Measurements from ENCODE around the gene KHDC4. TPM values are rescaled to one million over a fixed set of nuclear protein-coding genes. Genes with fewer than 3 reads are reported as not detected.

The KHDC4 gene
- total RNA-seq (10 to 100 TPM; 17.6 to 30.3 (median 22.0) TPM), polyA plus RNA-seq (10 to 100 TPM; 14.3 to 33.8 TPM)
- long read RNA-seq, donor 1, partial matches to known transcripts, result 0 of 11 reads
- long read RNA-seq, donor 1, other reads (novel, unspliced or antisense), result 7 of 11 reads
- long read RNA-seq, donor 2, transcript KHDC4-203 (14 exons, 2,947 nt), result major isoform, 6 of 11 reads
- long read RNA-seq, donor 2, partial matches to known transcripts, result 2 of 11 reads
- long read RNA-seq, donor 2, other reads (novel, unspliced or antisense), result 3 of 11 reads
- long read RNA-seq, donor 3, transcript KHDC4-203 (14 exons, 2,947 nt), result major isoform, 7 of 22 reads
- long read RNA-seq, donor 3, partial matches to known transcripts, result 8 of 22 reads
- long read RNA-seq, donor 3, other reads (novel, unspliced or antisense), result 7 of 22 reads

DNA sequence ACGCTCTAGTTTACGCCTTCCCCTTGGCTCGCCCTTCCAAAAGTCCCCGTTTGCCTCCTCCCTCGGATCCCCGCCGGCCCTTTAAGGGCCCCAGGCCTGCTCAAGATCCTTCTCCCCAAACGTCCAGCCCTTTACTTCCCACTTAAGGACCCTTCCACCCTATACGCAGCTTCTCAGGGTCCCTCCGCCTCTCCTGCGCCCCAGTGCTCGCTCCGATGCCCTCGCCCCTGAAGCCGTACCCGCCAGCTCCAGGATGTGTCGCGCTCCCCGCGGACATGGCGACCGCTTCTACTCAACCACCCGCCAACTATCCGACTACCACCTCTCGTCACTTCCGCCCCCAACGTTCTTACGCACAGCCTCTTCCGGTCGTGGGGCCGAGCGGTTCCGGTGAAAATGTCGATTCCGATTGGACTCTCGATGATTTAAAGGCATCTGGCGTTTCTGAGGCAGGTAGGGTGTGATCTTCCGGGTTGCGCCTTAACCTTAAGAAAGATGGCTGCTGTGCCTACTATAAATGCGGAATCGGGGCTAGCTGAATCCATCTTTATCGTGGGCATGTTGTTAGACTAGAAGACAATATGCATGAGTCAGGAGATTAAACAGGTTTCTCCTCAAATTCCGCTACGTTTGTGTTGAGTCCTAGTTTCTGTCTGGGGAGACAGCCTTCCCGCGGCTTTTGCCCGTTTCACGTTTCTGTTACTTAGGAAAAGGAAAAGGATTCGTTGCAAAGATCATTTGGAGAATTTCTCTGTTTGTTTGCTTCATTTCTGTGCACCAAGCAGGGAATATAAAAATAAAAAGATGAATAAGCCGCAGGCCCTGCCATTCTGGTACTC is at the start of gene KHDC4:
KHDC4 (minus strand) TSS at position 317 of the 839 bp plus-strand sequence; CDS start at position 277, 40 bp downstream.
- peak; percentile 96 to 99 (median 98) for ATAC-seq
- Histone ChIP-seq H3K9me3 (no peaks in the 10 kb centered on the region), H3K4me3 (peak within 1 kb of the TSS; percentile 53 to 98 (median 78)), H3K27me3 (no peaks in the 10 kb centered on the region), H3K36me3 (peaks cover 0 to 44% (median 21%) of the 10 kb centered on the region in 9 donors), H3K4me1 (peaks cover 29 to 66% (median 57%) of the 10 kb centered on the region in 9 donors), H3K27ac (peak within 1 kb of the TSS; percentile 81 to 97 (median 92))
- 1% methylated on average over 50 of the region's 50 CpGs for WGBS, 2 donors
- DNase-seq, result peak; percentile 92 to 97
- intact Hi-C loops (cut with DNase I), result loop anchor here in 2 of 10 donors (2.0 to 10.0 kb wide), 2 partner anchors 54 to 120 kb away; partner anchors contain the start of genes LAMTOR2 (in 1 of the 2) and UBQLN4 (in 1 of the 2)
- TF ChIP-seq, protein P1, sequence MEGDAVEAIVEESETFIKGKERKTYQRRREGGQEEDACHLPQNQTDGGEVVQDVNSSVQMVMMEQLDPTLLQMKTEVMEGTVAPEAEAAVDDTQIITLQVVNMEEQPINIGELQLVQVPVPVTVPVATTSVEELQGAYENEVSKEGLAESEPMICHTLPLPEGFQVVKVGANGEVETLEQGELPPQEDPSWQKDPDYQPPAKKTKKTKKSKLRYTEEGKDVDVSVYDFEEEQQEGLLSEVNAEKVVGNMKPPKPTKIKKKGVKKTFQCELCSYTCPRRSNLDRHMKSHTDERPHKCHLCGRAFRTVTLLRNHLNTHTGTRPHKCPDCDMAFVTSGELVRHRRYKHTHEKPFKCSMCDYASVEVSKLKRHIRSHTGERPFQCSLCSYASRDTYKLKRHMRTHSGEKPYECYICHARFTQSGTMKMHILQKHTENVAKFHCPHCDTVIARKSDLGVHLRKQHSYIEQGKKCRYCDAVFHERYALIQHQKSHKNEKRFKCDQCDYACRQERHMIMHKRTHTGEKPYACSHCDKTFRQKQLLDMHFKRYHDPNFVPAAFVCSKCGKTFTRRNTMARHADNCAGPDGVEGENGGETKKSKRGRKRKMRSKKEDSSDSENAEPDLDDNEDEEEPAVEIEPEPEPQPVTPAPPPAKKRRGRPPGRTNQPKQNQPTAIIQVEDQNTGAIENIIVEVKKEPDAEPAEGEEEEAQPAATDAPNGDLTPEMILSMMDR (IDR thresholded peaks at IDR 0.05), result peak in 4 of 9 donors; percentile 26 to 45 (median 36)

DNA sequence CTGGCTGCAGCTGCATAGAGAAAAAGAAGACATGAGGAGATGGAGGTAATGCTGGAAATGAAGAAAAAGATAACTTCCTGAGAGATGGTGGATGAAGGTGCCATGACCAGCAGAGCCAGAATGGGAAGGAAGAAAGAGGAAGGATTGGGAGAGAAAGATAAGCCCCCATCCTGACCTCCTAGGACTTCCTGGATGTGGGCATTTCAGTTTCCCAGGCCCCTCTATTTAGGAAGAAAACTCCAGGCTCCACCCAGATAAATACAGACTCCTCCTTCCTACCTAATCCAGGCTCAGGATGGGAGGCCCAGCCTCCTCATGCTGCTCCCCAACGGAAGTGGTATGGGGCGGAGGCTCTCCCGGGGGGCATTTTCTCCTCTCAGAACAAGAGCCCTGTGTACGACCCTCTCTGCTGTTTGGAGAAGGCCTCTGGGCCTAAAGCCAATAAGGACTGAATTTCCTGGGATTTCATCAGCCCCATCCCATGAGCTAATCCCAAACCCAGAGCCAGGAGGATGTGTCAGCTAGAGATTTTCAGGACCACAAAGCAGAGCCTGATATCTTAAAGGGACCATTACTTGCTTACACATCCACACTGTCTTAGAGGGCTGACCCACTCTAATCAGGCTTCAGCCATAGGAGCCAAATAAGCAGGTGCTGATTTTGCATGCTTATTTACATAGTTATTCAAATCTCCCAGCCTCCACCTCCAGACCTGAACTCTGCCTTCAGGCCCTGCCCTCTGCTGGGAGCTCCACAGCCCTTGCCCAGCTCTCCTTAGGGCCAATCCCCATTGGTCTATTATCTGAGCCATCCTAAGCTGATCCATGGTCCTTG is 49.2 kb upstream of the KHDC4 start:
- H3K36me3 ChIP-seq, result no peaks in the 10 kb centered on the region
- H3K4me3 ChIP-seq, result peak overlapping the region in 9 of 10 donors; percentile 19 to 97 (median 79)
- DNase-seq (peak; percentile 72 to 82), ATAC-seq (peak; percentile 32 to 72 (median 46))
- WGBS, 2 donors, result 32 to 54% methylated on average over 4 of the region's 4 CpGs
- H3K4me1 ChIP-seq, result peaks cover 29 to 71% (median 51%) of the 10 kb centered on the region in 9 donors
- intact Hi-C loops (cut with DNase I), result loop anchor here in 1 of 10 donors (5.0 kb wide), 1 partner anchor 41 kb away; the partner anchor contains the start of gene RXFP4
- TF ChIP-seq, protein P1 (IDR thresholded peaks at IDR 0.05), result peak in 3 of 9 donors; percentile 6 to 37 (median 24)
- peak overlapping the region; percentile 55 to 99 (median 96) for H3K27ac ChIP-seq
- no peaks in the 10 kb centered on the region for H3K27me3 ChIP-seq
- H3K9me3 ChIP-seq, result no peaks in the 10 kb centered on the region

DNA sequence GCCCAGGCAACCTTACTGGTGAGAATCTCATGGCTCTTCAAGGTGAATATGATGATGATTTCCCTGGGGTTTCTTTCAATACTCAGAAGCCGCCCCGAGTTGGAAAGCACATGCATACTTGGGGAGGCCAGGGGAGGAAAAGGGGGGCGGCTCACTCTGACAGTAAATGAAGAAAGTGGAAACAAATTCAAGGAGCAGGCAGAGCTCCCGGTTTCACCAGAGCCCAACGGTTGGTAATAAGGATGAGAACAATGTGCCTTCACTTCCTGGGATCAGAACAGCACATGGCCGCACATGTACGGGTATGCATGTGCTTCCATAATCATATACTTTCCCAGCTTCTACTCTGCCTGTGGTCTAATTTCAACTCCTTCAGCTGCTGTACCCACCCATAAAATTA is 47.9 kb upstream of the KHDC4 start:
- Histone ChIP-seq H3K4me3 (peak overlapping the region in 9 of 10 donors; percentile 19 to 97 (median 79)), H3K36me3 (no peaks in the 10 kb centered on the region), H3K27ac (peak overlapping the region; percentile 55 to 99 (median 96)), H3K9me3 (no peaks in the 10 kb centered on the region), H3K4me1 (peaks cover 29 to 76% (median 56%) of the 10 kb centered on the region in 9 donors), H3K27me3 (no peaks in the 10 kb centered on the region)
- TF ChIP-seq, protein P1 (IDR thresholded peaks at IDR 0.05), result no peak
- intact Hi-C loops (cut with DNase I), result loop anchor here in 1 of 10 donors (5.0 kb wide), 1 partner anchor 40 kb away; the partner anchor contains the start of gene RXFP4
- ATAC-seq, result no peak
- no peak for DNase-seq
- 57 to 61% methylated on average over 7 of the region's 7 CpGs for WGBS, 2 donors
